GM21526 (cell line): Measurements from ENCODE around the gene CNKSR3.
A peak's percentile ranks its signal among the peaks of the same experiment; 100 is the strongest.

Experiments
- ATAC-seq: cut with Tn5 transposase; IDR thresholded peaks from one replicate; pipeline ENCODE4 v1.9.1; 2021; ENCODE audit warnings: moderate library complexity; ENCODE audit not compliant: unreplicated experiment, low FRiP score

The CNKSR3 gene

DNA sequence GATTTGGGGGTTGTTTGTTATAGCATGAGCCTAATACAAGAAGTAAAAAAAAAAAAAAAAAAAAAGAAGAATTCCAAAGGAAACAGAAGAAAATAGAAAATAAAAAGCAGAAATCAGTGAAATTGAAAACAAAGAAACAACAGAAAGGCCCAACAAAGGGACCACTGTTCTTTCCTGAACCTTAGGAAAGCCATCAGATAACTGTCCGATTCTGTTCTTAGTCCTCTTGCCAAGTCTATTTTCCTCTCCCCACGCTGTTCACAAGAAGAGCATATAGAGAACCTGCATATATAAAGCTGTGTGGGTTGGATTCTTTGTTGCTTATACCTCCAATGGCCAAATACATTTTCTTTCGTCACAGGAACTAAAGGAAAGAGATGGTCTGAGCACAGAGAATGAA is 115.9 kb downstream of the CNKSR3 start:
- ATAC-seq: no peak

GRCh38 chr6:154390034-154390433 is 120.5 kb downstream of the CNKSR3 start:
- ATAC-seq: no peak

DNA sequence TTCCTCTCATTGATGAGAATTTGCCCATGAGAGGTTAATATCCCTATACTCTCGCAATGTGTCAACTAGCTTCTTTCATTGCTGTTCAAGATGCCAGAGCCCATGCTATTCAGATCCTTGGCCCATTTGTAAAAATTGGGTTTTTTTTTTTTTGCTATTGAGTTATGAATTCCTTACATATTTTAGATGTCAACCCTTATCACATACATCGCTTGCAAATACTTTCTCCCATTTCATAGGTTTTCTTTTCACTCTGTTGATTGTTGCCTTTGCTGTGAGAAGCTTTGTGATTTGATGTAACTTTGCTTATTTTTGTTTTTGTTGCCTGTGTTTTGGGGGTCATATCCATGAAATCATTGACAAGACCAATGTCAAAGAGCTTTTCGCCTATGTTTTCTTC is 121.7 kb downstream of the CNKSR3 start:
- no peak for ATAC-seq

DNA sequence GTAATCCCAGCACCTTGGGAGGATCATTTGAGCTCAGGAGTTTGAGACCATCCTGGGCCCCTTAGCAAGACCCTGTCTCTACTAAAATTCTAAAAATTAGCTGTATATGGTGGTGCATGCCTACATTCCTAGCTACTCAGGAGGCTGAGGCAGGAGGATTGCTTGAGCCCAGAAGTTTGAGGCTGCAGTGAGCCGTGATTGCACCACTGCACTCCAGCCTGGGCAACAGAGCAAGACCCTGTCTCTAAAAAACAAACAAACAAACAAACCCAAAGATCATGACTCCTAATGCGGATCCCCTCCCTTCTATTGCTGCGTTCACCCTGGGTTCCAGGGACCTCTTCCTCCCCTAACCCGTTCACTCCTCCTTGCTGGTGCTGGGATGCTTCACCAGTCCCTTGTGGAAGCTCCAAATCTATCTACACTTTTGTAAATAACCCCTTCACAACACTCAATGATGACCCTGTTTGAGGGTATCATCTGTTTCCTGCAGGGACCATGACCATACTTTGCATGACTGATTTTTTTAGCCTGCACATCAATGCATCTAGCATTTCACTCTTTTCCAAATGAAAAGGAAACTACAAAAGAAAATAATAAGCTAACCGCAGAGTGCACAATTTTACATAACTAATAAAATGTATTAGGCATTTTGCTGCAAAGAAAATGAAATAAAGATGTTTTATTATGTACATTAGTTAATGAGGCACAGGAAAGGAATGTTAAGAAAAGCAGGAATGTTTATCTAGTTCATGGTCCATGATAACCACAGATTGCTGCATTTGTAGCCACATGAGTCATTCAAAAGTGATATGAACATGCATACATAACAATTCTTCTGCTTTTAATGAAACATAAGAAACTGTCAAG is 123.4 kb downstream of the CNKSR3 start:
- no peak for ATAC-seq

DNA sequence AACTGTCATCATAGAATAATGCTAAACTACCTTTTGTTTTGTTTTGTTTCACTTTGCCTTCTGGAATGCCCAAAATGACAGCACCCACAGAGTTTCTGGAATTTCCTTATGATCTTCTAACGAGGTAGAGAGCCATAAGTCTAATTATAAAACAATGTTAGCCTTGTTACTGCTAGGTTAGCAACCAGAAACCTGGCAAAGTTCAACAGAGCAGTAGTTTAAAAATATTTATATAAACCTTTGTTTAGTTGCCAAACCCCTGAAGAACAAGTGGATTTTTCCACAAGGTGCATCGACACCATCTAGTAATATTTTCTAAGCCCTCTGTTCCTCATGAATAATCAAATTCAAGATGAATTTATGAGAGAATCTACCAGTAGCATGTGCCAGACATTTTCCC is 126.3 kb downstream of the CNKSR3 start:
- ATAC-seq: no peak

- no peak for ATAC-seq
These were observed 127.2 kb downstream of the CNKSR3 start for GRCh38 chr6:154383273-154383672.

DNA sequence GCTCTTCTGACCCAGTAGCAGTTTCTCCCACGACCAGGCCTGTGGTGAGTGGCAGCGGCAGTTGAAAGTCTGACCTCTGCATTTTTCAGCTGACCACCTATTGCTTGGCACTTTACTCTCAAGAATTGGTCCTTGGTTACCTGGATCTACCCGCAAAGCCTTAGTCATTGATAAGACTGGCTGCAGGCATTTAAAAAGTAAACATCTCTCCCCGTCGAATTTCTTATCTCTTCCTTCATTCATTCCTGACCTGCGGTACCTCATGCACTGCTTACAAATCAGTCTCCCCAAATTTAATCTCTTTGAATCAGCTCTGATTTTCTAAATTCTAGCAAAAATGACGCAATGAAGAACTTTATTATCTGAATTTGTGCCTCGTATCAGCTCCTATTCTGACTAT is 127.7 kb downstream of the CNKSR3 start:
- no peak for ATAC-seq

GRCh38 chr6:154381548-154381947 is 128.9 kb downstream of the CNKSR3 start:
- ATAC-seq: no peak

DNA sequence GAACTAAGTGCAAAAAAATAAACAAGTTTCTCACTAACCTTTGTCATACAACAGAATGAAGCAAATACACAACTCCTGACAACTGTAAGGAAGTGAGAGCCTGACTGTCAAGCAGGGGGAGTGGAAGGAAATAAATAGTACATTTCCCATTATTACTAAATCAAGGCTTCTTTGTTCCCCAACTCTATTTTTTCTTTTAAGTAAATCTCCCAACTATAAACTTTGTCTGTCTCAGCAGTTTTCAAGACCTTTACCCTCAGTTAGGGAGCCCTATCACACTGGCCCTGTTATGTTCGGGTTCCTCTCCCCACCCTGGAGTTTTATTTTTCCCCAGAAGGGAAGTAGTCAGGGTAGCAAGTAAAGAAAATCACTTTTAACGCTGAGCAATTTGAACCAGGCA is 129.7 kb downstream of the CNKSR3 start:
- ATAC-seq: no peak

DNA sequence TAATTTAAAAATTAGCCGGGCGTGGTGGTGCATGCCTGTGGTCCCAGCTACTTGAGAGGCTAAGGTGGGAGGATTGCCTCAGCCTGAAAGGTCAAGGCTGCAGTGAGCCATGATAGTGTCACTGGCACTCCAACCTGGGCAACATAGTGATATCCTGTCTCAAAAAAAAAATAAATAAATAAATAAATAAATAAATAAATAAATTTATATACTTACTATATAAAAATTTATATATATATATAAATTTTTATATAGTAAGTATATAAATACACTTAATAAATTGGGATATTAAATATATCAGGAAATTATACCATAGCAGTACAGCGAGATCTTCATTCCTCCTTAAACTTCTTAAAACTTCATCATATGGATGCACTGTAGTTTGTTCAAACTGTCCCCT is 130.9 kb downstream of the CNKSR3 start:
- ATAC-seq: no peak

GRCh38 chr6:154378518-154378917 is 132.0 kb downstream of the CNKSR3 start:
- ATAC-seq: no peak

DNA sequence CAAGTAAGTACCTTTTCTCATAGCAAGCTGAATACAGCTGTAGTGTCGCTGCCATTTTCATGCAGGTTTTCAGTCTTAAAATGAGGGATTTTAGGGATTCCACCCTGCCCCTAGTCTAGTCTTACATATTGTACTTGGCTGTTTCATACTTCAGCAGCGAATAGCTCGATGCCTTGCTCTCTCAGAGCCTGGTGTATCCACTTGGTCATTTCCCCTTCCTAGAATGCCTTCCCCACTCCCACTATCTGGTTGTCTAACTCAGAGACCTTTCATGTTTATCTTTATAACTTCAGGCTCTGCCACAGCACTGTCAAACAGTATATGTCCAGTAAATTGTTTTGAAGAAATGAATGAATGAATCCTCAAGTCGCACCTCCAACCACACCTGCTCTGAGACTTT is 132.8 kb downstream of the CNKSR3 start:
- no peak for ATAC-seq

- no peak for ATAC-seq
These were observed 136.5 kb downstream of the CNKSR3 start for GRCh38 chr6:154373971-154374370.

- ATAC-seq: no peak
These were observed 139.2 kb downstream of the CNKSR3 start for GRCh38 chr6:154371281-154371680.

- peak; percentile 59 for ATAC-seq
These were observed 139.9 kb downstream of the CNKSR3 start for GRCh38 chr6:154370545-154370944.

GRCh38 chr6:154367839-154368695 is 142.4 kb downstream of the CNKSR3 start:
- no peak for ATAC-seq

DNA sequence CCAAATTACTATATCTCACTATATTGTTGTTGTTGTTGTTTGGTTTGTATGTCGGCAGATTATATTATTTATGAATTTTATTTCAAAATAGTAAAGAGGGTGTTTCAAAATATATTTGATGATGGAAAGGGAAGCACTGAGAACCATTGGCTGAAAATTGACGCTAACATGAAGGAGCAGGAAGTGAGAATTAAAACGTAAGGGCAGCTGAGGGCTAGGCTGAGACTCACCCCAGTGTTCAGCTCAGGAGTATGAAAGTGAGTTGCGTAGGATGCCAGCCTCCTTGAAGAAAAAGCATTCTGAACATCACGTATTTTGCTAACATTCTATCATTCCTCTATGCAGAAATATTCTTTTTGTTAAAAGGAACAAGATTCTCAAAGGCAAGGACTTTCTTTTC is 143.1 kb downstream of the CNKSR3 start:
- ATAC-seq: no peak

GRCh38 chr6:154363821-154364220 is 146.7 kb downstream of the CNKSR3 start:
- ATAC-seq: no peak

DNA sequence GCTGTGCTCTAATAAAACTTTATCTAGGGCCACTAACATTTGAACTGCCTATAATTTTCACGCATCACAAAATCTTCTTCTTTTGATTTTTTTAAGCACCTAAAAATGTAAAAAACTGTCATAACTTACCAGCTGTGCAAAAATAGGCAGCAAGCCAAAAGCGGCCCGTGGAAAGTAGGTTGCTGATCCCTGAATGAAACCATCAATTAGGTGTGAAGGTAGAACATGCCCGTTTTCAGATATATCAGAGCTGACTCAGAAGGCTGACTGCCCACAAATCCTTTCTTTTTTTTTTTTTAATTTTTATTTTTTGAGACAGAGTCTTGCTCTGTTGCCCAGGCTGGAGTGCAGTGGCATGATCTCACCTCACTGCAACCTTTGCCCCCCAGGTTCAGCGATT is 149.0 kb downstream of the CNKSR3 start:
- ATAC-seq: no peak

DNA sequence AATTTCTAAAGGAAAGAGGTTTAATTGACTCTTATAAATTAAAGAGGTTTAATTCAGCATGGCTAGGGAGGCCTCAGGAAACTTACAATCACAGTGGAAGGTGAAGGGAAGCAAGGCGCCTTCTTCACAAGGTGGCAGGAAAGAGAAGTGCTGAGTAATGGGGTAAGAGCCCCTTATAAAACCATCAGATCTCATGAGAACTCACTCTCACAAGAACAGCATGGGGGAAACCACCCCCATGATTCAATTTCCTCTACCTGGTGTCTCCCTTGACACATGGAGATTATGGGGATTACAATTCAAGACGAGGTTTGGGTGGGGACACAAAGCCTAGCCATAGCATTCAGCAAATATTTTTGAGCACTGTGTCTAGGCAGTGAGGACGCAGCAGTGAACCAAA is 150.0 kb downstream of the CNKSR3 start:
- no peak for ATAC-seq

- no peak for ATAC-seq
These were observed 150.8 kb downstream of the CNKSR3 start for GRCh38 chr6:154359679-154360078.

DNA sequence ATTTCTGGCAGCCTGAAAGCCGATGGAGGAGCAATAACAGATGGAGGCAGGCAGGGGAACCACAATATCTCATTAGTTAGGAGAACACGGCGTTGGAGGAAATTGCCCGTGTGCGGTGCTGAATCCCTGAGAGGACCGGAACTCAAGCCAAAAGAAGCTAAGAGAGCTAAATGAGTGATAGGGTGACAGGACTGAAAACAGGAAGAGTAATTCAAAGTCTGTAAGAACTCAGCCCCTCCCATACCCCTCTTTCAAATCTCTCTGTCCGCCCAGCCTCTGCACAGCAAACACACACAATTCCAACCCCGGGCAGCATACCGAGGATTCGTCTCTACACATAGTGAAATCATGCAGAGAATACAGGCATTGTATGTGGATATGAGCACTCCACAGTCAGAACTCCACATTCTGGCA is 151.3 kb downstream of the CNKSR3 start:
- peak; percentile 36 for ATAC-seq
